Measurements from ENCODE around the gene MOGAT2.

GRCh38 chr11:75743711-75744563, 26.3 kb downstream of the MOGAT2 start:
- no peak for TF ChIP-seq CTCF (conservative IDR thresholded peaks at IDR 0.05; ENCODE audit: low read depth, low read length)
- TF ChIP-seq POLR2A (IDR thresholded peaks at IDR 0.05; ENCODE audit: low read depth, low read length): no peak
- TF ChIP-seq ELK1 (IDR thresholded peaks at IDR 0.05; ENCODE audit: borderline replicate concordance, low read depth, low read length): no peak
- TF ChIP-seq MAZ (IDR thresholded peaks at IDR 0.05; ENCODE audit: borderline replicate concordance, low read depth, low read length): no peak
- TF ChIP-seq RFX5 (IDR thresholded peaks at IDR 0.05; ENCODE audit: low read depth, low read length): no peak
- no peak for TF ChIP-seq RCOR1 (IDR thresholded peaks at IDR 0.05; ENCODE audit: insufficient replicate concordance, low read length)
- TF ChIP-seq RAD21 (IDR thresholded peaks at IDR 0.05; ENCODE audit: low read length): no peak
- TF ChIP-seq CHD1 (IDR thresholded peaks at IDR 0.05; ENCODE audit: low read depth, low read length): no peak
- no peak for TF ChIP-seq USF2 (IDR thresholded peaks at IDR 0.05; ENCODE audit: low read depth, low read length)
- TF ChIP-seq FOS (IDR thresholded peaks at IDR 0.05; ENCODE audit: low read depth, low read length): no peak
- no peak for TF ChIP-seq CEBPB (IDR thresholded peaks at IDR 0.05; ENCODE audit: low read depth, low read length)
- no peak for TF ChIP-seq MAFK (IDR thresholded peaks at IDR 0.05; ENCODE audit: low read depth, low read length)
- no peak for TF ChIP-seq BHLHE40 (IDR thresholded peaks at IDR 0.05; ENCODE audit: low read depth, low read length)
- TF ChIP-seq MXI1 (IDR thresholded peaks at IDR 0.05; ENCODE audit: borderline replicate concordance, low read depth, low read length): no peak
